Right ventricle myocardium inferior (tissue), 1 donor: ENCODE measurements around the gene TNFAIP3. TPM values are rescaled to one million over a fixed set of nuclear protein-coding genes. Genes with fewer than 3 reads are reported as not detected.

ENCODE experiments used
- ATAC-seq: fragments of 200-7000 bp; cut with Tn5 transposase; one replicate; pipeline ENCODE4 v1.9.1; 2020; ENCODE audit warnings: mild to moderate bottlenecking, moderate library complexity
- DNase-seq: peaks from one replicate; pipeline ENCODE4 v3.0.0; 2021; ENCODE audit errors: missing footprints
- intact Hi-C: fragments of 100-400 bp; cut with DNase I; formaldehyde crosslinking; loops from one replicate; pipeline ENCODE4 v1.11.0; 2022
- total RNA-seq: library from RNA; stranded (reverse); fragmentation: NEBNext Ultra II Directional; extraction: Animal tissue kit (Norgen Biotek cat#: 25700); gene quantifications from one replicate; pipeline ENCODE4 v1.2.1, GENCODE V29; 2021
- donor health status: DM: no; HTN: yes; CAD: no; lungs with severe emphysema.

The TNFAIP3 gene
- total RNA-seq, 1 donor from 2014 or later, result 6.8 TPM

DNA sequence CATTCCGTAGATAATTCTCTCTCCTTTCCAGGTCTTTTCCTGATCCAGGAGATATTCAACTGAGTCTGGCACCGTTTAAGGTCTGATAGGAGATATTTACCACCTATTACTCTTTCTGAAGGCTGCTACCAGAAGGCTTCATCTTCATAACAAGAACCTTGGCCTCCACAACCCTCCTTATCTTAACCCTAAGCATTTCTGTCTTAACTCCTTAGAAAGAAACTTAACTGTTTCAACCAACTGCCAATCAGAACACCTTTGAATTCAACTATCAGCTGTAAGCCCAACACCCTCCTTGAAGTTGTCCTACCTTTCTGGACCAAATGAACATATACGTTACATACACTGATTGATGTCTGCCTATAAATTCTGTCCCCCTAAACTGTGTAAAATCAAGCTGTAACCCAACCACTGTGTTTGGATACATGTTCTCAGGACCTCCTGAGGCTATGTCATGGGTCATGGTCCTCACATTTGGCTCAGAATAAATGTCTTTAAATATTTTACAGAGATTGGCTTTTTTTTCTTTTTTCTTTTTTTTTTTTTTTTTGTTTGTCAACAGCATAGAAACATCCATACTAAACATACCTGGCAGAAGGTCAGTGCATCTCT is 6.6 kb upstream of the TNFAIP3 start:
- no peak for DNase-seq
- no peak for ATAC-seq
- intact Hi-C loops, result no loop called here

- intact Hi-C loops, result no loop called here
- ATAC-seq (no peak), DNase-seq (no peak)
Observed at GRCh38 chr6:137861550-137862337, 5.3 kb upstream of the TNFAIP3 start.

DNA sequence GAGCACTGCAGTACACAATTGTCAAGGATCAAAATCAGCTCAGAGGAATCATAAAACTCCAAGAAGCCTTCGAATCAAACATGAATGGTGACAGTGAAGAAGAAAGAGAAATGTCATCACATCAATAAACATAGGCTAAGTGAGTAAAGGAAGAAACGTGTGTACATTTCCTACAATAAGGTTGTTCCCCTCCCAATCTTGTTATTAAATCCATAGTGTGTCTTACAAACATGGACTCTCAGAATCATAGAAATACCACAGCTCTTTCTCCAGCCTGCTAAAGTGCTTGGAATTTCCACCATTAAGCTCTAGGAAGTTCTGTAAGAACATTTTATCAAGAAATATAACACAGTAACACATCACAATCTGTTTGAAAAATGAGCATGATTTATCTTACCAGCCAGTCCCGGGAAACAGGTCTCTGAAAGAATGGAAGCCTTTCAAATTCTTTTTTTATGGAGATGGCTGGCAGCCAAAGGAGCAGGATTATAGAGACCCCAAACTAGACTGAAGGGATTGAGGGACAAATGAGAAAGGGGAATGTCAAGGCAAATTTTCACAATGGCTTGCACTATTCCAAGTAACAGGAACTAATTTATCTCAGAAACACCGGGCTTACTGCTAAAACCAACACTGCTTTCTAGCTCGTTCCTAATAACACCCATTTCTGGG is 4.5 kb upstream of the TNFAIP3 start:
- no peak for DNase-seq
- intact Hi-C loops, result no loop called here
- no peak for ATAC-seq

GRCh38 chr6:137863091-137863797 is 3.8 kb upstream of the TNFAIP3 start:
- ATAC-seq, result peak; percentile 37
- no peak for DNase-seq
- intact Hi-C loops, result no loop called here

DNA sequence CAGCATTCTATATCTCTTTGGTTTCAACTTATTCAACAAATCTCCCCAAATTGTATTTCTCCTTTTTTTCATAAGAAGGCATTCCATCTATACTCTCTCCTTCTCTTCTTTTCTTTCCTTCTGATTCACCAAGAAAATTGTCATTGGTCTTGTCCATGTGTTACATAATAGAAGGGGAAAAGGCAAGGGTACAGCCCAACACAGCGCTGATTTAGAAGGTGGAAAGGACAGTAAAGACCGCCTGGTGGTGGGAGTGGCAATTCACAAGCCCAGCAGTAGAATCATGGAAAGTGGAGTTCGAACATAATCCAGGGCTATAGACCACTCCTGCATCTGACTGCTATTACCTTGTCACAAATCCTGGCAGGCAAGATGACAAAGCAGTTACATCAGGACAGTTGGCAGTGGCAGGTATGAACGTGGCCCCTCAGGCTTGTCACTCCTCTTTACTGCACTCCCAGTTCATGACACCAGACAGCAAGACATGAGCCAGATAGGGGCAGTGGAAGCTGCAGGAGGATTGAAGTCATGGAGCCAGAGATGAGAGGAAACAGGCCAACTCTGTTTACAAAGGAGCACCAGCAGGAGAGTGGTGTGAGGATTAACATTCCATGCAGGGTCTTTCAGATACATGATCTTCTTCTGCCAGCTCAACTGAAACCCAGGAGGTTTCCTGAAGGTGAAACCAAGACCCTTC is 2.1 kb upstream of the TNFAIP3 start:
- ATAC-seq, result no peak
- no peak for DNase-seq
- intact Hi-C loops, result loop anchor here (5.0 kb wide), 1 partner anchor 63 kb away; no protein-coding TSS in a partner anchor

DNA sequence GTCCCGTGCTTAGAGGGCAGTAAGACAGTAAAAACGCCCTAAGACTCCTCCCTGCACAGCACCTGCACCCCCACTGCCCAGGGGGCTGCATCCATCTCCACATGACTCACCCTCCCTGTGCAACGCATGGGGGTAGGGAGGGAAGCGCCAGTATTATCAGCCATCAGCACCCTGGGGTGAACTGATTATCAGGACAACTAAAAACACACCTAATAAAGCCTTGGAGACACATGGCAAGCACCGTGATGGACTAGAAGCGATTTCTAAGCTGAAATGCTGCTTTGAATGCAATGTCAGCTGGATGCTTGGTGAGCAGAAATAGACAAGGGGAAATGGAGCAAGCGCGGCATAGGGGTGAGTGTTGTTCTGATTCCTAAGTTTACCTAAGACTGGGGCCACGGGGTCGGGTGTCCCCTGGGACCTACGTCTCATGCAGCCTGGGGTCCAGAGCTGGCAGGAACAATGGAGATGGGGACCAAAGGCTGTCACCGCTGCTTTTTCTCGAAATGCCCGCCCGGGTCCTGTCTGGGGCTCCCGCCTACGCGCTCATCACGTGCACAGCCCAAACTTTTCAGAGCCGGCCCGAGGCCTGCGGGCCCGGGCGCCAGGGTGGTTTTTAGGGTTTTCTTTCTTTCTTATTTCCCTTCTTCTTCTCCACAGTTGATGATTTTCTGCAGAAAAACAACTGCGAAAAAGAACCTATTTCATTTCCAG is 702 bp upstream of the TNFAIP3 start:
- peak; percentile 4 for ATAC-seq
- peak; percentile 69 for DNase-seq
- intact Hi-C loops, result loop anchor here (2.0 to 5.0 kb wide), 2 partner anchors 64 to 76 kb away; no protein-coding TSS in a partner anchor

DNA sequence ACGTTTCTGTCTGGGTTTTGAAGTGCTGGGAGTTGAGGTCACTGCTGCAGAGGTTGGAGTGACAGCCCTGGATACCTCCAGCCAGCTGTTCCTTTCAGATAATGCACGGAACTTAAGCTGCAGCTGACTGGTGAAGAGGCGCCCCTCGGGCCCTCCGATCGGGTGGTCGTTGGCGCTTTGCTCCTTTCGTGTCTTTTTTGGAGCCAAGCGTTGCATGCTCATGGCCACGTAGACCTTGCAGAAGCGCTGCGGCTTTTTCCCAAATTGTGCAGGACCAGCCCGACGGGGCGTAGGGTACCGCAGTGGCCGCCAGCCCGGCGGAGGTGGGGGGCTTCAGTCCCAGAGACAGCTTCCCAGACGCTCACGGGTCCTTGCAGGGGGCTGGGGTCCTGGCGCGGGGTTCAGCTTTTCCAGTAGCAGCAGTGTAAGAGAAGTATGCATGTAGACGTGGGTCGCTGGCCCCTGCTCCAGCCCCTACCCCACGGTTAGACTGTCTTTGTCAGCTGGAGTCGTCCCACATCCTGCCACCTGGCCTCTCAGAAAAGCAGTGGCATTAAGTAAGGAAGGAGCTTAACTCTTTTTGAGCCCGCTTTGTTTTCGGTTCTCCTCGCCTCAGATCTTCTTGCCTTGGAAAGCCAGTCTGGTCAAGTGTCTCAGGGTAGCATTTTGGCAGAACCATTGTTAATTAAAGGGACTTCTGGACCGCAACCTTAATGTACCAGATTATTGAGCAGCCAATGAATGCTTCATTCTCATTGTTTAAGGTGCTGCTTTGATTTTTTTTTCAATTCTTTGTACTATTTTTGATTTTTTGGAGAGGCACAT is 838 bp downstream of the TNFAIP3 start:
- intact Hi-C loops, result loop anchor here (1.0 to 5.0 kb wide), 3 partner anchors 66 to 160 kb away; no protein-coding TSS in a partner anchor
- peak; percentile 69 for DNase-seq
- peak; percentile 3 for ATAC-seq

- intact Hi-C loops, result loop anchor here (5.0 kb wide), 1 partner anchor 67 kb away; no protein-coding TSS in a partner anchor
- no peak for ATAC-seq
- no peak for DNase-seq
Observed at GRCh38 chr6:137868721-137869548, 1.9 kb downstream of the TNFAIP3 start.

GRCh38 chr6:137869549-137870307 is 2.7 kb downstream of the TNFAIP3 start:
- DNase-seq (no peak), ATAC-seq (no peak)
- intact Hi-C loops, result loop anchor here (5.0 kb wide), 1 partner anchor 67 kb away; no protein-coding TSS in a partner anchor

GRCh38 chr6:137870308-137870644 is 3.2 kb downstream of the TNFAIP3 start:
- DNase-seq, result no peak
- intact Hi-C loops, result no loop called here
- ATAC-seq, result no peak

DNA sequence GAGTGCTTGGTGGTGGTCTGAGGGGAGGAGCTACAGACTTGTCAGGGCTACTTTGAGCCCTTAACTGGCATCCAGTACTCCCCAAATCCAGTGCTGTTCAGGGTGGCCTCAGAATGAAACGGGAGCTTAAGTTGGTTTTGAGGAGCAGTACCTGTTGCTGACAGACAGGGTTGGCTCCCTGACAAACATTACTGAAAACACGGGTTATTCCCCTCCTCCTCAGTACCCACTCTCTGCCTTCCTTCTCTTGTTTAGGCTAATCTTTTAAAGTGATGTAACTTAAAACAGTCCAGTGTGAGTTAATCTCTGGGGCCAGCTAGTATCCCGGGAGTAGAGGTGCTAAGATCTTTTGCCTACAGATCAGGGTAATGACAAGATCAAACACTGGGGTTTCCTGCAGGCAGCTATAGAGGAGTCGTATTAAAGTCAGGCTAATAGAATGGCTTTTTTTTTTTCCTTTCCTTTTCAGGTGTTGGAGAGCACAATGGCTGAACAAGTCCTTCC is 3.7 kb downstream of the TNFAIP3 start:
- intact Hi-C loops, result no loop called here
- DNase-seq (no peak), ATAC-seq (no peak)

DNA sequence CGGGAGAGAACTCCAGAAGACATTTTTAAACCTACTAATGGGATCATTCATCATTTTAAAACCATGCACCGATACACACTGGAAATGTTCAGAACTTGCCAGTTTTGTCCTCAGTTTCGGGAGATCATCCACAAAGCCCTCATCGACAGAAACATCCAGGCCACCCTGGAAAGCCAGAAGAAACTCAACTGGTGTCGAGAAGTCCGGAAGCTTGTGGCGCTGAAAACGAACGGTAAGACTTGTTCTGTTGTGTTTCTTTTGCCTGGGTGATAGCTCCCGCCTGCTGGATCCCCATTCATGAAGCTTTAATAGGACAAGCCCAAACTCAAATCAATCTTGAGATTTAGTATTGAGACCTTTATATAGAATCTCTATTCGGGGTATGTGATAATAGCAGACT is 4.2 kb downstream of the TNFAIP3 start:
- ATAC-seq, result no peak
- DNase-seq, result no peak
- intact Hi-C loops, result no loop called here

GRCh38 chr6:137871831-137872454 is 4.9 kb downstream of the TNFAIP3 start:
- DNase-seq (no peak), ATAC-seq (no peak)
- intact Hi-C loops, result no loop called here

DNA sequence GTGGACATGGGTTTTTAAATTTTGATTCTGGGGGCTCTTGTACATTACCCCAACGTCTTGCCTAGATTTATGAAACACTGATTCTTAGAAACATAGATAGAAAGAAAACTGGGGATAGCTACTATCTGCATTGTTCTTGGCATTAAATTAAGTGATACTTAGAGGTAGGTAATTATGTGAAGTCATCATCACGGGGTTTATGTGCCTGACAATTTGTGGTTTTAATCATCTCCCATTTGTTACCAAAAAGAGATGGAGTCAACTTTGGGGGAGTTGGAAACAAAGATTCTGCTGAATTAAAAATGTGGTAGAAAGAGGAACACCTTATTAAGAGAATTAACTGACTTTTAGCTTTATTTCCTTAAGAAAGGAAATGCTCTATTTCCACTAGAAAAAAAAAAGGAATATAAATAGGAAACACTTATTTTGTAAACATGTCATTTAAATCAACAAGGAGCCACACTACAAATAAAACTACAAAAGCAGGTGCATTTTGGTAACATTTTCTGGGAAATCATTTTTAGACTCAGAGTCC is 5.6 kb downstream of the TNFAIP3 start:
- DNase-seq, result no peak
- intact Hi-C loops, result no loop called here
- no peak for ATAC-seq

GRCh38 chr6:137873273-137873762 is 6.3 kb downstream of the TNFAIP3 start:
- intact Hi-C loops, result no loop called here
- DNase-seq, result no peak
- ATAC-seq, result peak; percentile 96
